Spleen (tissue), 11 donors: ENCODE measurements around the gene BPI. TPM values are rescaled to one million over a fixed set of nuclear protein-coding genes. Genes with fewer than 3 reads are reported as not detected.

ENCODE experiments used
- DNase-seq: peaks from one replicate; pipeline ENCODE4 v3.0.0-alpha.2; 2020
- H3K27ac ChIP-seq, 8 donors: fragments of 200-600 bp; sonication (generic) in 7 of 8; 1 replicate in 4 of 8; 2 replicates in 4 of 8; pipeline versions ENCODE4 v1.5.0 to v1.8.0; 2016 to 2021; ENCODE audit warnings: inconsistent platforms in 4 of 8, mild to moderate bottlenecking in 4 of 8, moderate library complexity in 1 of 8
- H3K27me3 ChIP-seq, 7 donors: fragments of 200-600 bp; sonication (generic) in 6 of 7; replicated peaks in 1 of 7; 1 replicate in 4 of 7; 2 replicates in 3 of 7; pipeline versions ENCODE4 v1.5.0 to v1.8.0; 2016 to 2021; ENCODE audit warnings: inconsistent platforms in 3 of 7, mild to moderate bottlenecking in 1 of 7
- H3K36me3 ChIP-seq, 6 donors: fragments of 200-600 bp; sonication (generic) in 5 of 6; 1 replicate in 4 of 6; 2 replicates in 2 of 6; pipeline versions ENCODE4 v1.5.0 to v1.8.0; 2016 to 2021; ENCODE audit warnings: inconsistent platforms in 2 of 6
- H3K4me1 ChIP-seq, 6 donors: fragments of 200-600 bp; sonication (generic) in 5 of 6; 1 replicate in 3 of 6; 2 replicates in 3 of 6; pipeline versions ENCODE4 v1.5.0 to v1.8.0; 2016 to 2021; ENCODE audit warnings: inconsistent platforms in 3 of 6
- H3K4me3 ChIP-seq, 8 donors: fragments of 200-600 bp; sonication (generic) in 7 of 8; 1 replicate in 4 of 8; 2 replicates in 4 of 8; pipeline versions ENCODE4 v1.5.0 to v1.8.0; 2016 to 2021; ENCODE audit warnings: inconsistent platforms in 4 of 8, mild to moderate bottlenecking in 4 of 8, moderate library complexity in 2 of 8
- H3K9me3 ChIP-seq, 8 donors: fragments of 200-600 bp; sonication (generic) in 7 of 8; 1 replicate in 4 of 8; 2 replicates in 4 of 8; pipeline versions ENCODE4 v1.5.0 to v1.8.0; 2016 to 2021; ENCODE audit warnings: inconsistent platforms in 4 of 8
- CTCF ChIP-seq, 11 experiments: fragments of 200-600 bp in 7 of 11; fragments of 450-650 bp in 4 of 11; sonication (generic) in 4 of 11; IDR thresholded peaks in 8 of 11; conservative IDR thresholded peaks in 3 of 11; 1 replicate in 7 of 11; 2 replicates in 4 of 11; pipeline versions ENCODE4 v1.4.0 to v1.8.0; 2016 to 2021; ENCODE audit warnings: antibody characterized with exemption in 11 of 11, inconsistent platforms in 4 of 11, mild to moderate bottlenecking in 1 of 11
- POLR2A ChIP-seq, 3 donors: fragments of 450-650 bp; IDR thresholded peaks; one replicate each; pipeline ENCODE4 v1.5.1; 2017; ENCODE audit warnings: antibody characterized with exemption in 3 of 3, mild to moderate bottlenecking in 1 of 3
- POLR2AphosphoS5 ChIP-seq, 3 donors: sonication (generic); formaldehyde crosslinking; IDR thresholded peaks; one replicate each; pipeline ENCODE4 v1.5.1; 2017; ENCODE audit warnings: antibody characterized with exemption in 3 of 3
- WGBS, 5 donors: extraction: QIAGEN DNeasy Blood & Tissue Kit in 3 of 5; methylation state at CpG; one replicate each; pipeline versions ENCODE4 v1.1.5 to v1.1.7; 2013 to 2018; 5-methylcytosine and 5-hydroxymethylcytosine counted together
- intact Hi-C: fragments of 100-400 bp; cut with DNase I; formaldehyde crosslinking; loops from one replicate; pipeline ENCODE4 v1.15.0; 2023; ENCODE audit warnings: low total_unique reads
- polyA plus RNA-seq, 3 donors: library from polyadenylated mRNA; stranded (reverse); fragments of 200-250 nt; gene quantifications; one replicate each; pipeline ENCODE4 v1.2.1, GENCODE V29; 2013
- total RNA-seq, 7 donors: library from RNA; depleted of rRNA in 3 of 7; stranded (reverse); fragments of >200 nt in 3 of 7; fragmentation: NEBNext Ultra II Directional in 4 of 7; extraction: Animal tissue kit (Norgen Biotek cat#: 25700) in 4 of 7; gene quantifications; one replicate each; pipeline versions ENCODE4 v1.1.0 to v1.2.1, GENCODE V29; 2016 to 2021
- donor health status: healthy with polysubstance abuse.
- donor health status: DM: no; HTN: no; CAD: no; lungs with moderate emphysema.
- donor health status: DM: no; HTN: no; CAD: no.
- donor health status: Bipolar disorder and iron deficiency.
- donor health status: healthy.
- donor health status: DM: no; HTN: no; CAD: no.
- donor health status: DM: yes; HTN: yes; CAD: no.

BPI gene
- total and polyA plus RNA-seq, 10 donors, result 1.1 to 49.4 (median 4.3) TPM

- intact Hi-C loops, result no loop called here
- WGBS, 5 donors, result 54 to 76% (median 58%) methylated on average over 6 to 8 of the region's 8 CpGs
- Histone ChIP-seq H3K36me3 (no peaks in the 10 kb centered on the region), H3K4me3 (peak overlapping the region in 3 of 8 donors; percentile 17 to 50 (median 34)), H3K27me3 (peaks cover 0 to 49% (median 15%) of the 10 kb centered on the region in 7 donors), H3K4me1 (peaks cover 0 to 11% (median 4%) of the 10 kb centered on the region in 6 donors), H3K9me3 (no peaks in the 10 kb centered on the region), H3K27ac (peak overlapping the region in 4 of 8 donors; percentile 57 to 63 (median 59))
- TF ChIP-seq POLR2A (IDR thresholded peaks at IDR 0.05) (no peak), CTCF (IDR thresholded peaks at IDR 0.05 in 8 of 11, conservative IDR thresholded peaks at IDR 0.05 in 3 of 11) (no peak), POLR2AphosphoS5 (IDR thresholded peaks at IDR 0.05) (no peak)
- DNase-seq, result no peak
These were observed 42.9 kb upstream of the BPI start for GRCh38 chr20:38261054-38261390.

GRCh38 chr20:38262931-38263330 is 41.0 kb upstream of the BPI start:
- Histone ChIP-seq H3K9me3 (no peaks in the 10 kb centered on the region), H3K4me1 (peaks cover 0 to 24% (median 6%) of the 10 kb centered on the region in 6 donors), H3K27ac (no peak overlapping the region), H3K36me3 (no peaks in the 10 kb centered on the region), H3K4me3 (no peak overlapping the region), H3K27me3 (peaks cover 0 to 41% (median 15%) of the 10 kb centered on the region in 7 donors)
- TF ChIP-seq CTCF (IDR thresholded peaks at IDR 0.05 in 8 of 11, conservative IDR thresholded peaks at IDR 0.05 in 3 of 11) (no peak), POLR2AphosphoS5 (IDR thresholded peaks at IDR 0.05) (no peak), POLR2A (IDR thresholded peaks at IDR 0.05) (no peak)
- intact Hi-C loops, result no loop called here
- 91 to 96% (median 92%) methylated on average over 6 of the region's 6 CpGs for whole genome bisulfite sequencing, 5 donors
- DNase-seq, result no peak

- DNase-seq, result no peak
- no peak for TF ChIP-seq POLR2AphosphoS5 (IDR thresholded peaks at IDR 0.05)
- Histone ChIP-seq H3K36me3 (no peaks in the 10 kb centered on the region), H3K9me3 (no peaks in the 10 kb centered on the region), H3K4me1 (peaks cover 0 to 17% (median 2%) of the 10 kb centered on the region in 6 donors), H3K27me3 (peaks cover 0 to 35% (median 0%) of the 10 kb centered on the region in 7 donors), H3K4me3 (no peak overlapping the region), H3K27ac (no peak overlapping the region)
- intact Hi-C loops, result no loop called here
- 79 to 93% (median 81%) methylated on average over 2 of the region's 2 CpGs for WGBS, 5 donors
These were observed 37.5 kb upstream of the BPI start for GRCh38 chr20:38266426-38266825.

GRCh38 chr20:38267296-38267695 is 36.7 kb upstream of the BPI start:
- H3K27me3 ChIP-seq, result peaks cover 0 to 30% (median 0%) of the 10 kb centered on the region in 7 donors
- TF ChIP-seq POLR2A (IDR thresholded peaks at IDR 0.05) (no peak), CTCF (IDR thresholded peaks at IDR 0.05 in 8 of 11, conservative IDR thresholded peaks at IDR 0.05 in 3 of 11) (no peak), POLR2AphosphoS5 (IDR thresholded peaks at IDR 0.05) (no peak)
- 49 to 68% (median 59%) methylated on average over 2 of the region's 2 CpGs for WGBS, 5 donors
- DNase-seq, result no peak
- no peaks in the 10 kb centered on the region for H3K9me3 ChIP-seq
- H3K27ac ChIP-seq, result no peak overlapping the region
- intact Hi-C loops, result no loop called here
- peaks cover 0 to 17% (median 2%) of the 10 kb centered on the region in 6 donors for H3K4me1 ChIP-seq
- H3K36me3 ChIP-seq, result no peaks in the 10 kb centered on the region
- H3K4me3 ChIP-seq, result no peak overlapping the region
